RKO (cell line): Measurements from ENCODE around the gene PRKAB2.
"Not testable (repeated sequence)": the region's sequence is repeated elsewhere in the genome, so short reads cannot be mapped to it uniquely, and the experiment has no call there.

ENCODE experiments used
- DNase-seq: peaks from one replicate; pipeline ENCODE4 v3.0.0-alpha.2; 2016; ENCODE audit warnings: low spot score

PRKAB2 gene

DNA sequence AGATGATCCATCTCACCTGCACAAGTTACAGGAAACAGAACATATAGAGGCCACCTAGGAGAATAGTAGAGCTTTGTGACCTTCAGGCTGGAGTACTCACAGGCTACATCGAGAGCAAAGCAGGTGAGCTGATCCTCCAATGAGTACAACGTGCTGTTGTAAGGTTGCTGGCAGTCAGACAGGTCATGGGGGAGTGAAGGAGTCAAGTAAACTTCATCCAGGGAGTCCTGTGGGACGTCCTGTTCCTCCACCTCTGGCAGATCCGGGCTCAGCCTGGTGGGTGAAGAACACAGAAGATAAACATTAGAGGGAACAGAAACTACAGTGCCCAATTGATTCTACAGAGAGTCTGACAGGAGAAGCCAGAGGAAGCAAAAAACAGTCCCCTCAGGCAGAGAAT, 62.5 kb downstream of the PRKAB2 start:
- DNase-seq, result no peak

- no peak for DNase-seq
Measured at GRCh38 chr1:147109041-147109440, 63.2 kb downstream of the PRKAB2 start.

DNA sequence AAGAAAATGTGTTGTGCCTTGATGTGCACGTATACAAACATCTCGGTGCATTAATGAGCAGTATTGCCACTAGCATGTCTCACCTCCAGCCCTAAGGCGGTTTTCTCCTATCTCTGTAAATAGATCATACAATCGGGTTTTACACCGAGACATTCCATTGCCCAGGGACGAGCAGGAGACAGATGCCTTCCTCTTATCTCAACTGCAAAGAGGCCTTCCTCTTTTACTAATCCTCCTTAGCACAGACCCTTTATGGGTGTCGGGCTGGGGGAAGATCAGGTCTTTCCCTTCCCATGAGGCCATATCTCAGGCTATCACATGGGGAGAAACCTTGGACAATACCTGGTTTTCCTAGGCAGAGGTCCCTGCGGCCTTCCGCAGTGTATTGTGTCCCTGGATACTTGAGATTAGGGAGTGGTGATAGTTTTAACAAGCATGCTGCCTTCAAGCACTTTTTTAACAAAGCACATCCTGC, 65.8 kb downstream of the PRKAB2 start:
- not testable (repeated sequence) for DNase-seq

- no peak for DNase-seq
Measured at GRCh38 chr1:147105909-147106308, 66.4 kb downstream of the PRKAB2 start.
